Chondrocyte (in vitro differentiated cells): ENCODE measurements around the gene ILK. TPM values are rescaled to one million over a fixed set of nuclear protein-coding genes. Genes with fewer than 3 reads are reported as not detected.

ENCODE experiments used
- DNase-seq: peaks from one replicate; pipeline ENCODE4 v3.0.0; 2021; ENCODE audit warnings: mixed read lengths, low spot score
- H3K27ac Mint-ChIP-seq: one replicate; pipeline ENCODE4 v1.8.0; 2021; ENCODE audit warnings: mild to moderate bottlenecking, moderate library complexity, mixed read lengths; ENCODE audit not compliant: unreplicated experiment
- H3K27me3 Mint-ChIP-seq: 2 replicates; pipeline ENCODE4 v1.8.0; 2021; ENCODE audit warnings: low read depth, mixed read lengths
- H3K36me3 Mint-ChIP-seq: 2 replicates; pipeline ENCODE4 v1.8.0; 2021; ENCODE audit warnings: low read depth, mixed read lengths
- H3K4me1 Mint-ChIP-seq: 2 replicates; pipeline ENCODE4 v1.8.0; 2021; ENCODE audit warnings: low read depth, mild to moderate bottlenecking, mixed read lengths
- H3K4me3 Mint-ChIP-seq: one replicate; pipeline ENCODE4 v1.8.0; 2021; ENCODE audit warnings: mild to moderate bottlenecking, moderate library complexity, mixed read lengths; ENCODE audit not compliant: unreplicated experiment
- H3K9me3 Mint-ChIP-seq: 2 replicates; pipeline ENCODE4 v1.8.0; 2021; ENCODE audit warnings: low read depth, mixed read lengths
- CTCF ChIP-seq: fragments of 200-600 bp; sonication (generic); IDR thresholded peaks from 2 replicates; pipeline ENCODE4 v1.5.0; 2021; ENCODE audit warnings: antibody characterized with exemption, mild to moderate bottlenecking, moderate library complexity
- total RNA-seq: library from RNA; stranded (reverse); gene quantifications from 3 replicates; pipeline ENCODE4 v1.2.1, GENCODE V29; 2021

Gene ILK
- total RNA-seq, 1 donor from 2014 or later, result 258 TPM

- TF ChIP-seq CTCF, result no peak
- H3K36me3 Mint-ChIP-seq, result peaks cover 28% of the 10 kb centered on the region
- no peaks in the 10 kb centered on the region for H3K27me3 Mint-ChIP-seq
- no peak overlapping the region for H3K4me3 Mint-ChIP-seq
- no peak for DNase-seq
- H3K4me1 Mint-ChIP-seq, result peaks cover 11% of the 10 kb centered on the region
- H3K9me3 Mint-ChIP-seq, result no peaks in the 10 kb centered on the region
- H3K27ac Mint-ChIP-seq, result no peak overlapping the region
Observed at GRCh38 chr11:6598555-6598954, 5.0 kb upstream of the ILK start.

- DNase-seq, result no peak
- H3K27ac Mint-ChIP-seq, result no peak overlapping the region
- peaks cover 7% of the 10 kb centered on the region for H3K4me1 Mint-ChIP-seq
- TF ChIP-seq CTCF, result no peak
- H3K4me3 Mint-ChIP-seq, result no peak overlapping the region
- H3K36me3 Mint-ChIP-seq, result peaks cover 24% of the 10 kb centered on the region
- H3K9me3 Mint-ChIP-seq, result no peaks in the 10 kb centered on the region
- no peaks in the 10 kb centered on the region for H3K27me3 Mint-ChIP-seq
Observed at GRCh38 chr11:6599449-6599848, 4.1 kb upstream of the ILK start.

GRCh38 chr11:6599881-6600390 lies 3.6 kb upstream of the ILK start:
- no peak for TF ChIP-seq CTCF
- Mint-ChIP-seq H3K4me1 (peaks cover 7% of the 10 kb centered on the region), H3K27ac (no peak overlapping the region), H3K36me3 (peaks cover 22% of the 10 kb centered on the region), H3K27me3 (no peaks in the 10 kb centered on the region), H3K9me3 (no peaks in the 10 kb centered on the region), H3K4me3 (no peak overlapping the region)
- no peak for DNase-seq

GRCh38 chr11:6601041-6601461 lies 2.5 kb upstream of the ILK start:
- Mint-ChIP-seq H3K4me3 (no peak overlapping the region), H3K36me3 (peaks cover 22% of the 10 kb centered on the region), H3K4me1 (peaks cover 7% of the 10 kb centered on the region), H3K27me3 (no peaks in the 10 kb centered on the region), H3K9me3 (no peaks in the 10 kb centered on the region), H3K27ac (no peak overlapping the region)
- DNase-seq, result no peak
- TF ChIP-seq CTCF, result no peak

GRCh38 chr11:6602096-6602940 lies 1.3 kb upstream of the ILK start:
- TF ChIP-seq CTCF, result no peak
- Mint-ChIP-seq H3K36me3 (peaks cover 21% of the 10 kb centered on the region), H3K4me3 (no peak overlapping the region), H3K9me3 (no peaks in the 10 kb centered on the region), H3K27ac (peak overlapping the region; percentile 62), H3K4me1 (peaks cover 7% of the 10 kb centered on the region), H3K27me3 (no peaks in the 10 kb centered on the region)
- DNase-seq, result no peak
